ENCODE measurements around the gene TUBAL3.

DNA sequence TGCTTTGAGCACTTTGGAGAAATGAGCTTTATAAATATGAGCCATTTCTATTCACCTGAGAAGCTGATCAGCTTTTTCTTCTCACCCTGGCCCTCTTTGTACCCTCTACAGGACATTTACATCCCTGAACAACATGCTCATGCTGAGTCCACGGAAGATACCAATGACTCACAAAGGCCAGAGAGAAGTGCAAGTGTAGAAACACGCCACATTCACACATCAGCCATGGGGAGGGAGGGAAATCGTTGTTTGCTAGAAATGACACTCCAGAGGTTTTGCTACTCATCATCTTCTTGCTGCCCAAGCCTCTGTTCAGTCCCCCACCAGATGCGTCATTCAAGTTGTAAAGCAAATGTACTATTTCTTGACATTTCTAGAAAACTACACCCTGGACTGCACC lies 42.7 kb downstream of the TUBAL3 start:
- TF ChIP-seq MYC (IDR thresholded peaks at IDR 0.05; ENCODE audit: low read depth, low read length): no peak
- TF ChIP-seq, protein P1, sequence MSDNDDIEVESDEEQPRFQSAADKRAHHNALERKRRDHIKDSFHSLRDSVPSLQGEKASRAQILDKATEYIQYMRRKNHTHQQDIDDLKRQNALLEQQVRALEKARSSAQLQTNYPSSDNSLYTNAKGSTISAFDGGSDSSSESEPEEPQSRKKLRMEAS (IDR thresholded peaks at IDR 0.05; ENCODE audit: insufficient read depth, insufficient read length): no peak
- TF ChIP-seq, protein P2, sequence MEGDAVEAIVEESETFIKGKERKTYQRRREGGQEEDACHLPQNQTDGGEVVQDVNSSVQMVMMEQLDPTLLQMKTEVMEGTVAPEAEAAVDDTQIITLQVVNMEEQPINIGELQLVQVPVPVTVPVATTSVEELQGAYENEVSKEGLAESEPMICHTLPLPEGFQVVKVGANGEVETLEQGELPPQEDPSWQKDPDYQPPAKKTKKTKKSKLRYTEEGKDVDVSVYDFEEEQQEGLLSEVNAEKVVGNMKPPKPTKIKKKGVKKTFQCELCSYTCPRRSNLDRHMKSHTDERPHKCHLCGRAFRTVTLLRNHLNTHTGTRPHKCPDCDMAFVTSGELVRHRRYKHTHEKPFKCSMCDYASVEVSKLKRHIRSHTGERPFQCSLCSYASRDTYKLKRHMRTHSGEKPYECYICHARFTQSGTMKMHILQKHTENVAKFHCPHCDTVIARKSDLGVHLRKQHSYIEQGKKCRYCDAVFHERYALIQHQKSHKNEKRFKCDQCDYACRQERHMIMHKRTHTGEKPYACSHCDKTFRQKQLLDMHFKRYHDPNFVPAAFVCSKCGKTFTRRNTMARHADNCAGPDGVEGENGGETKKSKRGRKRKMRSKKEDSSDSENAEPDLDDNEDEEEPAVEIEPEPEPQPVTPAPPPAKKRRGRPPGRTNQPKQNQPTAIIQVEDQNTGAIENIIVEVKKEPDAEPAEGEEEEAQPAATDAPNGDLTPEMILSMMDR (IDR thresholded peaks at IDR 0.05; ENCODE audit: extremely low read depth in 1 of 2, insufficient read depth in 1 of 2, low read depth in 1 of 2, low read length in 2 of 2): no peak

Measured in endothelial cell of umbilical vein (primary cell).